HPDE6-E6E7 (cell line): ENCODE results near the gene SRCIN1.
"Not testable (repeated sequence)": the region's sequence is repeated elsewhere in the genome, so short reads cannot be mapped to it uniquely, and the experiment has no call there.

Source experiments
- DNase-seq: peaks from one replicate; pipeline ENCODE4 v3.0.0; 2011; ENCODE audit warnings: missing footprints; ENCODE audit errors: extremely low spot score

SRCIN1 gene

DNA sequence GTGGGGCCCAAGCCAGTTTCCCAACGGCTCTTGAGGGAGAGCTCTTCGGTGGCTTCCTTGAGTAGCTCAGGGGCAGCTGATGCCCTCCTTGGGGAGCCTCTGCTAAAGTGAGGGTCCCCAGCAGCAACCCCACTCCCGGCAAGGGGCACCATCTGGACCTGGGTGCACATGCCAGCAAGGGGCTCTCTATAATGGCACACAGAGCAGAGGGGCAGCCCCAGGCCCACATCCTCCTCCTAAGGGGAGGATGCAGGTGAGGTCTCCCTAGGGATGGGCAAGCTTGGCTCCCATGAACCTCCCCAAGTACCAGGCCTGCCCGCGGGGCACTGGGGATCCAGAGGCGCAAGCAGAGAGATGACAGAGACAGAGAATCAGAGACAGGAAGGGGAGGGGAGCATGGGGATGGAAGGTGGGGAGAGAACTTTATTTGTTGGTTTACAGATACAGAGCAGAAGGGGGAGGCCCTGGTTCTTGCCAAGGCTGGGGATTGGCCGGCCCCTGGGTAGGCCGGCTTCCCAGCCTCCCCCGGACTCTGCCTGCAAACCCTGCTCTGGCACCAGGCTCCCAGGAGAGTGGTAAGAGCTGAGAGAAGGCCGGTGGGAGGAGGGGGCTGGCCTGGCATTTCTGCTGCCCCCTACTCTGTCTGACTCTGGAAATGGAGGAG, 61.4 kb downstream of the SRCIN1 start:
- DNase-seq: no peak

DNA sequence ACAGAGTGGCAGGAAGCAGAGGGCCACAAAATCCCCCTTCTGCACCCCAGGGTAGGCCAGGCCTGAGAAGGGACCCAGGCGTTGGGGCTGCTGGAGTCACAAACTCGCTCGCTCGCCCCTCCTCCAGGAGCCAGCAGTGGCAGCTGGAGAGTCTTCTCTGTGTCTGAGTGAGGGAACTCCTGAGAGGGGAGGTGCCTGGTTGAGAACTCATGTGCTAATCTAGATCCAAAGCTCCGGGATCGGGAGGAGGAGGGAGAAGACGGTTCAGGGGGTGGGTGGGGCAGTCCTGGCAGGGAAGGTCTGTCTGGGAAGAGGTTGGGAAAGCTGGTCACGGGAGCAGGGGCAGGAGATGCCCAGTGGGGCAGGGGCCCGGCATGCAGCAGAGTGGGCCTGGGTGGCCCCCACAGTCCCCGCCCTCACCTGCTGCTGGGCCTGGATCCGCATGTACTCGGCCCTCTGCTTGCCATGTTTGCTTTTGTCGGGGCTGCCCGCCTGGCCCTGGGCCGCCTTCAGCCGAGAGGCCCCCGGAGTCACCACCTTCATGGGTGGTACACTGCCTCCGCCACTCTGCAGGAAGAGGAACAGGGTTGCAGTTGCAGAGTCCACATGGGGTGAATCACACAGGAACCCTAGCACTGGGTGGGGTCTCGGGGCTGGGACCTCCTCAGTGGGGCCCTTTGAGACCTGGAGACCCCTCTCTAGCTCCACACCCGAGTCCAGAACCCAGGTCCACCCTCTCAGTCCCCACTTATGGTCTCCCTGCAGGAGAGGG, 62.2 kb downstream of the SRCIN1 start:
- no peak for DNase-seq

DNA sequence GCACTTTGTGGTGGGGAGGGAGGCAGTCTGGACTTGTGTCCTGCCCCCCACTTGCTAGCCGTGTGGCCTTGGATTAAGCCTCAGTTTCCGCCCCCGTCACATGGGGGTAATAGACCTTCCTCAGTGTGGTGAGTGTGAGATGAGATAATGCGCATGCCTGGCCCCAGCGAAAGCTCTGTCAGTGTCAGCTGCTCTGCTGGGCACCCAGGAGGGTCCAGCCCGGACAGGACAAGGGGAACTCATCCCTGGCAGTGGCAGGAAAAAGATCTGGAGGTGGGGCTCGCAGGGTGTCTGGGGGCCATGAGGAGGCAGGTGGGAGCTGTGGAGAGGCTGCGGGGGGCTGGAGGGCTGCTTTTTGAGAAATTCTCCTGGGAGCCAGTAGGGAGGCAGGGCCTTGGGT, 63.5 kb downstream of the SRCIN1 start:
- DNase-seq: no peak

DNA sequence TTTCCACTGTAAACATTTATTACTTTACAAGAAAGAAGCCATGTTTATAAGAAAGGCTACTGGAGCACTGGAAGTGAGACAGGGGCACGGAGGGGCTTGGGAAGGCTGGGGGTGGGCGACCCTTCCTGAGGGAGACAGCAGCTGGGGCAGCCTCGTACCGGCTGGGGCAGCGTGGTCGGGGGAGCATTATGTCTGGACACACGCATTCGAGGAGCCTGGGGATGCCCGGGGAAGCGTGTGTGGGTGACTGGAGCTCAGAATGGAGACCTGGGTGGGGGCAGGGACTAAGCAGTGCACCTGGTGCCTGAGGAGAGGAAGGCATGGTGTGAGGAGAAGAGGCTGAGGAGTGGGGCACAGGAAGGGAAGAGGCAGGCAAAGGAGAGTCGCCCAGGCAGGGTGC, 64.5 kb downstream of the SRCIN1 start:
- DNase-seq: no peak

DNA sequence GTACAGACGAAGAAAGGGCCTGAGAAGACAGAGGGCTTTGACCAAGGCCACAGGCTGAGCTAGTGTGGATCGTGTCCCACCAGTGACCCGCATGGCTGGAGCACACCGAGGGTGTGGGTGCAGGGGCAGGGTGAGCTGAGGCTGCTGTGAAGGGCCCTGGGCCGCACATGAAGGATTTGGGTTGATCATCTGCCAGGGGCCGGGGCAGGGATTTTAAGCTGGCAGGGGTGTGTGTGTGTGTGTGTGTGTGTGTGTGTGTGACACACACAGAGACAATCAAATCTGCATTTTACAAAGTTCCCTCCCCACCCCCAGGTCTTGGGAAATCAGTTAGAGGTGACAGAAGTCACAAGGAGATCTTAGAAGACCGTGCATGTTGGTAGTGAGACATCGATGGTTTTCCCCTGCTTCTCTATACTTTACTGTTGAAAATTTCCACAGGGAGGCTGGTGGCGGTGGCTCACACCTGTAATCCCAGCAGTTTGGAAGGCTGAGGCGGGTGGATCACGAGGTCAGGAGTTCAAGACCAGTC, 65.2 kb downstream of the SRCIN1 start:
- DNase-seq: no peak

DNA sequence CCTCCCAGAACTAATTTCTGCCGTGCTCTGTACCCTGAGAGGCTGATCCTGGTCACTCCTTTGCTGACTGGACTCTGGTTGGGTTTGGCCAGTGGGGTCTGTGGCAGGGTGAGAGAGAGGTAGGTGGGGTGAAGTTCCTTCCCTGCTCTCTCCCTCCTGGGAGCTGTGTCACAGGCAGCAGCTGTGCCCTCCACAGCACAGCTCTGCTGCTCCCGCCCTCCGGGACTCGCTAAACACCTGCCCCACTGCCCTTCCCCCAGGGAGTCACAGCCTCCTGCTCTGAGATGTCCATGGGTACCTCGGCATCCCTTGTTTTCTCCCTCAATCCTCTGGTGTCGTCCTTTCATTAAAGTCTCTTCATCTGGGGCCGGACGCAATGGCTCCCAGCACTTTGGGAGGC, 66.4 kb downstream of the SRCIN1 start:
- no peak for DNase-seq

DNA sequence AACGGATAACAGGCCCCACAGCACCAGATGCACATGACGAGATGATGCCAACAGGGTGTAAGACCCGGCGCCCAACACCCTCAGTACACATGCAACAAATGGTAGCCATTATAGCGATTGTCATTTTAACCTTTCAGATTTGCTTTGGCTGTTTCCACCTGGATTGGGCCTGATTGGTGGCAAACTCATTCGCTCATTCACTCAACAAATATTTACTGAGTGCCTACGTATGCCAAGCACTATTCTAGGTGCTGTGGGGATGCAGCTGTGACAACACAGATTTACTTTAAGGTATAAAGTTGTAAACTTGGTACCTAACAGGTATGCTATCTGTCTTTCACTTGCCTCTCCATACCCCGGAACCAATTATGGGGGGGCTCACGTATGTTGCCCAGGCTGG, 66.8 kb downstream of the SRCIN1 start:
- DNase-seq: no peak

DNA sequence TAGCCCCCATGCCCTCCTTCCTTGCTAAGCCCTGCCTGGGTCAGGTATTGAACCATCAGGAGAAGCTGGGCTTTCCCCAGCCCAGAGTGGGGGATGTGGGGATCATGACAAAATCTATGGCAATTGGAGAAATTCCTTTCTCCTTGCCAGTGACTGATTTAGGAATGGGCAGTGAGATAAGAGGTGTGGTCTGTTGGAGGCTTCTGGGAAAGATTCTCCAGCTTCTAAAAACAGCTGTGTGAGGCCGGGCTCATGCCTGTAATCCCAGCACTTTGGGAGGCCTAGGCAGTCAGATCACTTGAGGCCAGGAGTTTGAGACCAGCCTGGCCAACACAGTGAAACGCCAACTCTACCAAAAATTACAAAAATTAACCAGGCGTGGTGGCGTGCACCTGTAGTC, 69.1 kb downstream of the SRCIN1 start:
- no peak for DNase-seq

DNA sequence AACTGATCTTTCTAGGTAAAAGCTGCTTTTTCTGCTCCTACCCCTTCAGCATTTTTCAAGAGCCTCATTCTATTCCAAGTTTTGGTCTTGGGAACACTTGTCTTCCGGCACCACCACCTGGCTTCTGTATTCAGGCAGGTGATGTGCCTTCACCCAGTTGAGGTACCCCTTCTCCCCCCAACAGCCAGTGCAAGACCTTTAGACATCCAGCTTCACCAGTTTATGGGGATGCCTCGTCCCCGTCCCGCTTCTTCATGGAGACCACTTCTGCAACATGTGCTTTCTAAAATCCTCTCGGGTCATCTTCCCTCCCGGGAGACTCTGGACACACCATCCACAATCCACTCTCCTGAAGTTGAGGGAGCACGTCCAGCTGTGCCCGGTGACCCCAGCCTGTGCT, 69.9 kb downstream of the SRCIN1 start:
- DNase-seq: no peak

DNA sequence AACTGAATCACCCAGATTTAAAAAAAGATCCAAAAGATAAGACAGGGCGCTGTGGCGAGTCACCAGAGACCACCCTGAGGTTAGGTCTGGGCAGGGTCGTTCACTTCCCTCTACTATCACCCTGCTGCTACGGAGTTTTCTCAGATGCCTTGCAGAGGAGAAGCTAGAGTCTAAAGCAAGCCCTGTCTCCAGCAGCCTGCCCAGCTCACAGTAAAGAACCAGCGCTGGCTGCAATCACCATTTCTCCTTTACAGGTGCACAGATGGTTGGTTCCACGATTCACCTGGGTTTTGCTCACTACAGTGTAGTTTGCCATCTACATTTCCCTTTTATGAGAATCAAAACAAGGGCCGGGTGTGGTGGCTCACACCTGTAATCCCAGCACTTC, 71.3 kb downstream of the SRCIN1 start:
- no peak for DNase-seq

DNA sequence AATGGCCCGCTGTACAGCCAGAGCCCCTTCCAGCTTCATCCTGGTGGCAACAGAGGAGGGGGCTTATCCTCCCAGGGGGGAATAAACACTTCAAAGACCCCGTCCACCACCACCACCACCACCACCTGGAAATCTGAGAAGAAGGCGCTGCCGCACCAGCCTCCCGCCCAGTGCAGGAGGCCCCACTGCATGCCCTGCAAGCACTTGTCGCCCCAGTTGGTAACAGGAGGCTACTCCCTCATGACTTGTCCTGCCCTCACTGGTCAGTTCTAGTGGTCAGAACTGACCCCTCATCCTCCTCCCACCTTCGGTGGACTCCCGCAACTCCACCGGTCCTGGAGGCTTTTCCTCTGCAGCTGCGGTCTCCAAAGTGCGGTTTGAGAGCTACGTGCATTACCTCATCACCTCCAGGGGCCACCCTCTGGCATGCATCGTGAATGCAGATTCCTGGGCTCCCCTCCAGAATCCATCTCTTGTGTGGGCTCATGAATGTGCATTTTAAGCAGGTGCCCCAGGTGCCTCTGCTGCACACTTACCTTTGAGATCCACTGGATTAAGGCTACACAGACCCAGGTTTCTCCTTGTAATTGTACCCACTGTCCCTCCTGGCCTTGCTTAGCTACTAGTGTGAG, 71.8 kb downstream of the SRCIN1 start:
- no peak for DNase-seq

DNA sequence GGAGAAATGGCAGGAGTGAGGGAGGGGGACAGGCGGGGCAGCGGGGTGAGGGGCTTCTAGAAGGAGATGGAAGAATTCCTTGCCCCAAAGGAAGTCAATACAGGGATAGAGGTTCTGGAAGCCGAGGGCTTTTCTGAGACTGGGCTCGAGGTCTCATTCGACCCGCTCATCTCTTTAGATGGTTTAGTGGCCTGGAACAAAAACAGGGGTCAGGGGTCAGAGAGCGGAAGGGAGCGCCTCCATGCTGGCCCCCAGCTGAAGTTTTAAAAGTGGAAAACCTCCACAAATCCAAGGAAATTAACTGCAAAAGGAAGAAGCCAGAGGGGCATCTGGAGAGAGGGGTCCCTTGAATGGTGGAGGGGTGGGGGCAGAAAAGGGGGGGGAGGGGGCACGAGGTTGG, 72.5 kb downstream of the SRCIN1 start:
- no peak for DNase-seq

DNA sequence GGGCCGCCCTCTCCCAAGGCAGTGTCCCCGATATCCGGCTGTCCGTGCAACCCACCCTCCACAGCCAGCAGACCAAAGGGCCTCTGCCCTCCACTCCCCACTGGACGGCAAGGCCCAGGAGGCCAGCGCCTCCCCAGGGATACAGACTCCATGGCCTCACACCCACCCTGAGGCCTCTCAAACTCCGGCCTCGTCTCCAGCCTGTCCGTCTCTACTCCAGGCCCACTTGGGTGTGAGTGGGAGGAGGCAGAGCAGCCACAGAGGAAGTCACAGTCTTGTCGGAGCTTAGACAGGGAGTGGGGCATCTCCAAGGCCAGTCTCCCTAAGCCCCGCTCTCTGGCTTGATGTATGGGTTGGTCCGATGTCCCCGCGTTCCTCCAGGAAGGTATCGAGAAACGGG, 73.3 kb downstream of the SRCIN1 start:
- no peak for DNase-seq

DNA sequence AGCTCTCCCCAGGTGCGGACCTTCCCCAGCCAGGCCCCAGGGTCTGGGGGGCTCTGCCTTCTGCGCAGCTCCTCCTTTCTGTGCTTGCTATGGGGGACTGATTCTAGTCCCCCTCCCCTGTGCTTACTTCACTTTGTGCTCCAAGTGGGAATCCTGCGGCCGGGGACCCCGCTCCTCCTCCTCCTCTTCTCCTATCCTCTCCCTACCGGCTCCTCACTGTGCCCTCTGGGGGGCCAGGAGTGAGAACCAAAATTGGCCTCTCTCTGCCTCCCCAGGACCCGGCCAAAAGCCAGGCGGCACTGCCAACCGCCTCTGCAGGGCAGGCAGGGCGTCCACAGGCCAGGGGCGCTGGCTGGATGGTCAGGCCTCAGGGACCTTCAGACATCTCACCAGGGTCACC, 74.0 kb downstream of the SRCIN1 start:
- DNase-seq: not testable (repeated sequence)

DNA sequence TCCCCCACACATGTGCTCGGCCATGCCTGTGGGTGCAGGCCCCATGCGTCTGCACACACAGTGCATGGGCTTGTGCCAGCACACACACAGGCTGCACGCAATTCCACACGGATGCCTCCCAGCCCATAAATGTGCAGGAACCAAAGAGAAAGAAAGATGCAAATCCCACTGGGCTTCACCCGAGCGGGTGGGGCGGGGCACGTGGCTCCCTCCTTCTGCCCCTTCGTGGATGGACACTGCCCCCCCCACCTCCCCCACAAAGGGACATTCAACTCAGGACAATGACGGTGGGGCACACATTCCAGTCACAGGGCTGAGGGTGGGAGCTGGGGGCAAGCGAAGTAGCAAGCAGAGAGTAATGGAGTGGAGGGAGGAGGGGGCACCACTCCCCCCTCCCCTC, 74.9 kb downstream of the SRCIN1 start:
- DNase-seq: not testable (repeated sequence)

DNA sequence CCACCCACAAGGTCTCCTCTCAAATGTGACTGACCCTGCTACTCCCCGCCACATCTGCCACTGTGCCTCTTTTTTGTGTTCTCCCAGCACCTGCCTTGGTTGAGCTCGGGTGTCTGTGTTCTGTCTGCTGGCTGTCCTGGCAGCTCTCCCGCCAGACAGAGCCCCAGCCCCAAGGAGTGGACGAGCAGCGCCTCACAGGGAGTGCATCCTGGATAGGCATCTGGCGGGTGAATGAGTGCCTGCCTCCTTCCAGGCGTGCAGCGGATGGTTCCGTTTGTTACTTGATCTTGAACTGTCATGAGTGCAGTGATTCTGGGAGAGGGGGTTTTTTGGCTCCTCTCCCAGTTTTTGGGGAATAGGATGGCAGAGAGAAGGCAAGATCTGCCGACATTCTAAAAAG, 77.6 kb downstream of the SRCIN1 start:
- not testable (repeated sequence) for DNase-seq

DNA sequence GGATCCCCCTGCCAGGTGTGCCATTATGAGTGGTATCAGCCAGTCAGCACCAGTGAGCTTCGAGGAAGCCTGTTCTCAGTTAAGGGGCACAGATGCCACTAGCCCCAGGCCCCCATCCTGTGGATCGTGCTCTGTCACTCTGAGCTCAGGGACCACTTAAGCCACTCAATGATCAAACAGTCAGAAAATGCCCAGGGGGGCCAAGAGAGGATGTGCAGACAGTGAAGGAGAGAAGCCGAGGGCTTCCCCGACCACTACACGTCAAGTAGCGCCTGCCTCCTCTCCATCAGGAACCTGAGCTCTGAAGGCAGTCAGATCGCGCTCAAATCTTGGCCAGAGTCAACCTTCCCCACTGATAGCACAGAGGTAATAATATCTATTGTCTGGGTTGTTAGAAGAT, 79.2 kb downstream of the SRCIN1 start:
- DNase-seq: not testable (repeated sequence)

DNA sequence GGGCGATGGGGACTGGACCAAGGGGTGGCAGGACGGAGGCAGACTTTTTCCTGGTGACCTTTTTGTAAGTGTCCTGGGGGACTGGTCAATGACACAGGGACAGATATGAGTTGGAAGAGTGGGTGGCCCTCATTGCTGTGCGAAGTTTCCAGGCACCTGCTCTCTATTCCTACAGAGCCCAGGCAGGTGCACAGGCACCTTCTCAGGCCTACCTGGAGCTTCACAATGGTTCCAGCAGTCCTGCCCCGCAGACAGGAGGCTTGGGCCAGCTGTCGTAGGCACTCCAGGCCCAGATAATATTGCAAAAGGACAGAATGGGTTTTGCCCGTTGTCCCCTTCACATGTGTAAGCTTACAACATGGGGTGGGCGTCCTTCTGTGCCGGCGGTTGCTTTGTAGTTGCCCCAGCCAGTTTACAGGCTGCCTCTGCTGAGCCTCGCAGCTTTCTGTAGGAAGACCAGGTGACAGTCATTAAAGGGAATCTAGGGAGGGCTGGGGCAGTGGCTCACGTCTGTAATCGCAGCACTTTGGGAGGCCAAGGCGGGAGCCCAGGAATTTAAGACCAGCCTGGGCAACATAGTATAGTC, 93.2 kb downstream of the SRCIN1 start:
- no peak for DNase-seq

DNA sequence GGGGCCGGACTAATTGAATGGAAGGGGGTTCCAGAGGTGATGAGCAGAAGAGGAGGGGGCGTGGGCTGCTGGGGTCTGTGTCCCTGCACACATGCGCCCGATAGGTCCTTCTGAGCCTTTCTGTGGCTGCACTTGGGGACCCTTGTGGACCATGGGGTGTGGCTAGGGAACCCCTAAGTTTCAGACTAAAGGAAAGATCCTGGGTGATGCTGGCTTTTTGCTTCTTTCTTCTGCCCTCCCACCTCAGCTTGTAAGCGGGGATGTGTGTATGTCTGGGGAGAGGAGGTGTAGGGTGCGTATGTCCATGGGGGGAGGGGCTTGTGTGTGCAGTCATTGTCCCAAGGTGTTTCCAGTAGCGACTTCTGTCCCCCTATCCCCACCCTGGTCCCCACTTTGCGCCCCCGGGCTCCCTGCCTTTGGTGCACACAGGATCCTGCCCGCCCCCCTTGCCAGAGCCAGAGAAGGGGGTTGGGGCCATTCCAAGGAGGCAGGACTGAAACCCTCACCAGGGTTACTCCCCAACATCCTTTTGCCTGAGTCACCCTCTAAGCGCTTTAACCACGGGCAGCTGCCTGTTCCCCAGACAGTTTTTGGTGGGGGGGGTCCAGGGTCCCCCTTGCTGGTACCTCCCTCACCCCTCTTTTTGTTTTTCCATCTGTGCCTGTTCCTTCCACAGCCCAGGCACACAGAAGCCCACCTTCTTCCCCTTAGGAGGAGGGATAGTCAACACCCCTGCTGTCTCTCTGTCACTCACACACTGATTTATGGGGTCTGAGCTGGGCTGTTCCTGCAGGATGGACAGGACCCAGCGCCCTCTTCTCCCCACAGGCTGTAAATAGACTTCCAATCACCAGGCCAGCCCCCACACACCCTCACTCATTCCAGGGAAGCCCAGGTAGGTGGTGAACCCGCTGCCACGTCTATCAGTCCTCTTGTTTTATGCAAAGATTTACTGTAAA, 94.3 kb downstream of the SRCIN1 start:
- no peak for DNase-seq

DNA sequence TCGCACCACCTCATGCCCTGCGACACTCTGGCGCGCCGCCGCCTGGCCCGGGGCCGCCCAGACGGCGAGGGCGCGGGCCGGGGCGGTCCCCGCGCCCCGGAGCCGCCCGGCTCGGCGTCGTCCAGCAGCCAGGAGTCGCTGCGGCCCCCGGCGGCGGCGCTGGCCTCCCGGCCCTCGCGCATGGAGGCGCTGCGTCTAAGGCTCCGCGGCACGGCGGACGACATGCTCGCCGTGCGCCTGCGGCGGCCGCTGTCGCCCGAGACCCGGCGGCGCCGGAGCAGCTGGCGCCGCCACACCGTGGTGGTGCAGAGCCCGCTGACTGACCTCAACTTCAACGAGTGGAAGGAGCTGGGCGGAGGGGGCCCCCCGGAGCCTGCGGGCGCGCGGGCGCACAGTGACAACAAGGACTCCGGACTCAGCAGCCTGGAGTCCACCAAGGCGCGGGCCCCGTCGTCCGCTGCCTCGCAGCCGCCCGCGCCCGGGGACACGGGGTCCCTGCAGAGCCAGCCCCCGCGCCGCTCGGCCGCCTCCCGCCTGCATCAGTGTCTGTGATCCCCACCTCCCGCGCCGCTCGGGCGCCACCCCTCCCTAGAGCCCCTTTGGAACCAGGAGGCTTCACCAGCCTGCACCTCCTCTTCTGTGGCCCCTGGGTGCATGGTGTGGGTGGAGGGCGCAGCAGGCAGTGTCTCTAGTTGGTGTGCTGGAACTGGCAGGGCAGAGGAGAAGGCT, 95.2 kb downstream of the SRCIN1 start:
- no peak for DNase-seq
